ENCODE data around the gene MESP2. TPM values are rescaled to one million over a fixed set of nuclear protein-coding genes. Genes with fewer than 3 reads are reported as not detected.
"Not testable (repeated sequence)": the region's sequence is repeated elsewhere in the genome, so short reads cannot be mapped to it uniquely, and the experiment has no call there.

The MESP2 gene
- total RNA-seq, 2 experiments from 2014 or later, result not detected

DNA sequence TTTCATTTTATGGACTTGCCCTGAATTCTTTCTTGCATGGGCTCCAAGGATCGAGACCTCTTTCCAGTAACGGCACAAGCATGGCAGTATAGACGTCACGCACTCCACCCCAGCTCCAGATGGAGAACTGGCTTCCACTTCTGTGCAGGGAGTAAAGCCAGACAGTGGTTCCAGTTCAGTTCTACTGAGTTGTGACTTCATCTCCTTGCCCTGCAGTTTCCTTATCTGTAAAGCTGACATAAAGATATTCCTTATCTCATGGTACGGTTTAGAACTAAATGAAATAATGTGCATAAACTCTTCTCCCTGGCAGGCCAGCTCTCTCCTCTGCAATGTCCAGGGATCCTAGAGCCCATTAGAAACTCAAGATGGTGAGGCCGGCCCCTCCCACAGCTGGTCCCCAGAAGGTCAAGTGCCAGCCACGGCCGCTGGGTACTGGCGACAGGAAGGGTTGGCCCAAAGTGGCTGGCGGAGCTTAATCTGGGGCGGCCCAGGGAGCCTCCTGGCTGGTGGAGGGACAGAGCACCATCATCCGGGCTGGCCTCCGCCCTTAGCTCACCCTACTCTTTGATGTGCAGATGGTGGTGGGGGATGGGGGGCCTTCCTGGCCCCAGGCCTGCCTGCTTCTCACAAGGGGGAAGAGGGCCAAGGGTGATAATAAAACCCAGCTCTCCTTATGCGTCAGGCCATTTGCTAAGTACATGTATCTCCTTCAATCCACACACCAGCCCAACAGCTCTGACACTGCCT lies 7.2 kb downstream of the MESP2 start:
- peaks cover 5% of the 10 kb centered on the region for H3K4me1 Mint-ChIP-seq (ENCODE audit: low read depth)
- no peaks in the 10 kb centered on the region for H3K9me3 Mint-ChIP-seq (ENCODE audit: insufficient read depth)
- DNase-seq (no peak), ATAC-seq (no peak)
- ChIA-PET CTCF (interaction anchor here (1.0 to 1.3 kb wide), 2 partner anchors 10 to 92 kb away, joined by 3 to 4 read pairs; no protein-coding TSS in a partner anchor), POLR2A (no interaction called here)
- H3K4me3 Mint-ChIP-seq, result no peak overlapping the region
- H3K27ac Mint-ChIP-seq, result no peak overlapping the region
- peaks cover 13% of the 10 kb centered on the region for H3K27me3 Mint-ChIP-seq (ENCODE audit: low read depth)
- H3K36me3 Mint-ChIP-seq (ENCODE audit: low read depth), result no peaks in the 10 kb centered on the region

DNA sequence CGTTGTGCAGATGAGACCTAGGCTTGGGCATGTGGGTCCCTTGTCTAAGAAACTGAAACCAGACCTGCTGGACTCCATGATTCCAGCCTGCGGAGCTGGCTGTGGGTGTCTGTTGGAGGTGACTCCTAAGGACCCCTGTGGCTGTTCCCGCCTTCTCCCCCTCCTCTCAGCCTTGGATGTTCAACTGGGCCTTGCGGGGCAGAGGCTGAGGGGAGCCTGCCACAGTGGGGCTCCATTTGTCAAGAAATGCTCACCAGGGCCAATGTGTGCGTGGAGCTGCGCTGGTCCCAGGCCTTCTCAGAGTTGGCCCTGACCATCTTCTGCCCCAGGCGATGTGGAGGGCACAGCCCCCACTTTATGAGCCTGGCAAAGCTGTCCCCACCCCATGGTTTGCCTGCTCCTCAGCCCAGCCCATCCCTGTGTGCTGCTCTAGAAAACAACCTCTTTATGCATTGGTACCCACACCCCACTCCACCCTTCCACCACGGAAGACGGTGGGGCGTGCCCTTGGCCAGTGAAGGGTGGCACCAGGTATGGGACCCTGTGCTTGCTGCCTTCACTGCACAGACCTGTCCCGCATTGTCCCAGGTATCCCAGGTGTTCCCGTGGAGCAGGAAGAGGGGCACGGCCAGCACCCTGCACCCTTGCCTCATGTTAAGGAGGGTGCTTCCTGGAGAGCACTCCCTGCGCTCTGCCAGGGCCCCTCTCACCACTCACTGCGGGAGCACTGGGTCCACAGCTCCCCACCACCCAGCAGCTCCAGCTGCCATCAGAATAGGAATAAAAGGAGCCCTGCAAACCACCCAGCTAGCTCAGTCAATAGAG lies 7.9 kb downstream of the MESP2 start:
- CTCF ChIA-PET, result interaction anchor here (1.0 to 1.3 kb wide), 2 partner anchors 11 to 91 kb away, joined by 3 to 4 read pairs; no protein-coding TSS in a partner anchor

DNA sequence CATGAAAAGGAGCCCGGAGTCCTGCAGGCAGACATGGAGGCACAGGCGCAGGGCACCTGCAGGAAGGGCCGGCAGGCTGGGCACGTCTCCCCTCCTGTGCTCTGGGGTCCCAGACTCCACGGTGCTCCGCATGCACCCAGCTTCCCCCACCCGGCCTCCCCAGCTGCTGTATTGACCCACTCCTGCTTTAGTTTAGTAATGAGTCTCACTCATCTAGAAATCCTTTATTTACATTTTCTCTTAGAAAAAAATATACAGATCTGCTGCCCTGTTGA lies 8.5 kb downstream of the MESP2 start:
- no peaks in the 10 kb centered on the region for H3K36me3 Mint-ChIP-seq (ENCODE audit: low read depth)
- DNase-seq (no peak), ATAC-seq (no peak)
- peaks cover 5% of the 10 kb centered on the region for H3K4me1 Mint-ChIP-seq (ENCODE audit: low read depth)
- CTCF ChIA-PET, result no interaction called here
- peaks cover 10% of the 10 kb centered on the region for H3K27me3 Mint-ChIP-seq (ENCODE audit: low read depth)
- POLR2A ChIA-PET, result no interaction called here
- no peaks in the 10 kb centered on the region for H3K9me3 Mint-ChIP-seq (ENCODE audit: insufficient read depth)
- no peak overlapping the region for H3K4me3 Mint-ChIP-seq
- H3K27ac Mint-ChIP-seq, result no peak overlapping the region

More for the DNA sequence above, 7.9 kb downstream of the MESP2 start:
- Mint-ChIP-seq H3K4me1 (ENCODE audit: low read depth) (peaks cover 5% of the 10 kb centered on the region), H3K27me3 (ENCODE audit: low read depth) (peaks cover 10% of the 10 kb centered on the region), H3K4me3 (no peak overlapping the region), H3K27ac (no peak overlapping the region), H3K9me3 (ENCODE audit: insufficient read depth) (no peaks in the 10 kb centered on the region), H3K36me3 (ENCODE audit: low read depth) (no peaks in the 10 kb centered on the region)
- POLR2A ChIA-PET, result no interaction called here
- ATAC-seq, result no peak
- DNase-seq, result no peak

DNA sequence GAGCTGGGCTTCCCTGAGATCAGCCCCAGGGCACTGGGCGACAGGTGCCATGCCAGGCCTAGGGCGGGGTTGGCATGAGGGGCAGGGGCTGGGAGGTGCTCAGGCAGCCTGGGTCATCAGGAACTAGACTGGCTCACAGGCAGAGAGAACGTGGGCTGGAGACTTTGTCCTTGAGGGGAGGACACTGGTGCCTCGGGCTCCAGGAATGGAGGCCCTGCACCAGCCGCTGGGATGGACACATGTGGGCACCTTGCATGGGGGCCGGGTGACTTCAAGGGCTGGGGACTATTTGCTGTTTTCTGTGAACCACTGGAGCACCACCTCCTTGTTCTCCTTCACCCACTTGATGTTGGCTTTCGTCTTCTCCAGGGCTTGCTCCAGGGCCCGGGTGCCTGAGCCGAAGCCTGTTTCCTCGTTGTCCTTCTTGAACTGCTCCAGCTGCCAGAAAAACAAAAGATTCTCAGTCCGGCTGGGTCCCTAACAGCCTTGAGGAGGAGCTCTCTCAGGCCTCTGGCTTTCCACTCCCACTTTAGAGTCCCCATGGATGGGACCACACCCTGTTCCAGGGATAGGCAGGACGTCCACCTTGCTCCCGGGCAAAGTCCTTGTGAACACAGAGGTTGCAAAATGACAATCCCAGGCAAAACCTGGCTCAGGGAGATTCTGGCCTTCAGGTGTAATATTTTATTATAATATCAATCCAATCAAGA lies 9.1 kb downstream of the MESP2 start:
- CTCF ChIA-PET, result no interaction called here
- ATAC-seq, result no peak
- no peaks in the 10 kb centered on the region for H3K9me3 Mint-ChIP-seq (ENCODE audit: insufficient read depth)
- H3K4me1 Mint-ChIP-seq (ENCODE audit: low read depth), result peaks cover 5% of the 10 kb centered on the region
- H3K4me3 Mint-ChIP-seq, result no peak overlapping the region
- H3K27ac Mint-ChIP-seq, result no peak overlapping the region
- POLR2A ChIA-PET, result no interaction called here
- no peak for DNase-seq
- peaks cover 10% of the 10 kb centered on the region for H3K27me3 Mint-ChIP-seq (ENCODE audit: low read depth)
- H3K36me3 Mint-ChIP-seq (ENCODE audit: low read depth), result no peaks in the 10 kb centered on the region

DNA sequence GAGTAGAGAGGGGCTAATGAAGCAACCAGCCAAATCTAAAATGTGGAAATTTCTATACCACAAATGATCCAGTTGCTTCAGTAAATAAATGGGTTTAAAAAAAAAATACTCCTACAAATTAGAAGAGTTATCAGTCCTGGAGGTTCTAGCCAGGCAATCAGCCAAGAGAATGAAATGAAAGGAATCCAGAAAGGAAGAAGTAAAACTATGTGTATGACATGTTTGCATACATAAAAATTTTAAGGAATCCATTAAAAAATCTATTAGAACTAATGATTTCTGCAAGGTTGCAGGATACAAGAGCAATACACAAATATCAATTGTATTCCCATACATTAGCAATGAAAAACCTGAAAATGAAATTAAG lies 9.6 kb downstream of the MESP2 start:
- Mint-ChIP-seq H3K27me3 (ENCODE audit: low read depth) (peaks cover 7% of the 10 kb centered on the region), H3K9me3 (ENCODE audit: insufficient read depth) (no peaks in the 10 kb centered on the region), H3K4me1 (ENCODE audit: low read depth) (peaks cover 3% of the 10 kb centered on the region), H3K27ac (no peak overlapping the region), H3K36me3 (ENCODE audit: low read depth) (no peaks in the 10 kb centered on the region), H3K4me3 (no peak overlapping the region)
- no peak for DNase-seq
- CTCF ChIA-PET, result no interaction called here
- no peak for ATAC-seq
- POLR2A ChIA-PET, result no interaction called here

DNA sequence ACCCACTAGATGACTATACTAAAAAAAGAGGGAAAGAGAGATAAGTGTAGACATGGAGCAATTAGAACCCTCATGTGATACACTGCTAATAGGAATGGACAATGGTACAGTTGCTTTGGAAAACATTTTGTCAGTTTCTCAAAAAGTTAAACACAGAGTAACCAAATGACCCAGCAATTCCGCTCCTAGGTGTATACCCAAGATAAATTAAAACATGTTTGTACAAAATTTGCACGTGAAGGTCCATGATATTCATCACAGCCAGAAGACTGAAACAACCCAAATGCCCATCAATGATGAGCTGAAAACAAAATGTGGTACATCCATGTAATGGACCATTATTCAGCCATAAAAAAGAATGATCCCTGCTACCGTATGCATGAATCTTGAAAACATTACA lies 11.8 kb downstream of the MESP2 start:
- ChIA-PET CTCF (no interaction called here), POLR2A (no interaction called here)
- DNase-seq, result no peak
- ATAC-seq, result no peak
- H3K36me3 Mint-ChIP-seq (ENCODE audit: low read depth), result no peaks in the 10 kb centered on the region
- no peaks in the 10 kb centered on the region for H3K4me1 Mint-ChIP-seq (ENCODE audit: low read depth)
- H3K4me3 Mint-ChIP-seq, result no peak overlapping the region
- peaks cover 4% of the 10 kb centered on the region for H3K27me3 Mint-ChIP-seq (ENCODE audit: low read depth)
- no peak overlapping the region for H3K27ac Mint-ChIP-seq
- H3K9me3 Mint-ChIP-seq (ENCODE audit: insufficient read depth), result no peaks in the 10 kb centered on the region

DNA sequence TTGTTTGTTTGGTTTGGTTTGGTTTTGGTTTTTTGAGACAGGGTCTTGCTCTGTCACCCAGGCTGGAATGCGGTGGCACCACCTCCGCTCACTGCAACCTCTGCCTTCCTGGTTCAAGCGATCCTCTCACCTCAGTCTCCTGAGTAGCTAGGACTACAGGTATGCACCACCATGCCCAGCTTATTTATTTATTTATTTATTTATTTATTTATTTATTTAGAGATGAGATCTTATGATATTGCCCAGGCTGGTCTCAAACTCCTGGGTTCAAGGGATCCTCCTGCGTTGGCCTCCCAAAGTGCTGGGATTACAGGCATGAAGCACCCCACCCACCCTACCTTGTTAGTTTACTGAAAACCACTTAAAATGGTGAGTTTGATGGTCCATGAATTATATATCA lies 12.5 kb downstream of the MESP2 start:
- H3K4me1 Mint-ChIP-seq (ENCODE audit: low read depth); CTCF ChIA-PET; H3K36me3 Mint-ChIP-seq (ENCODE audit: low read depth); H3K27me3 Mint-ChIP-seq (ENCODE audit: low read depth); POLR2A ChIA-PET; H3K9me3 Mint-ChIP-seq (ENCODE audit: insufficient read depth); H3K4me3 Mint-ChIP-seq; DNase-seq; ATAC-seq; H3K27ac Mint-ChIP-seq: not testable (repeated sequence)

DNA sequence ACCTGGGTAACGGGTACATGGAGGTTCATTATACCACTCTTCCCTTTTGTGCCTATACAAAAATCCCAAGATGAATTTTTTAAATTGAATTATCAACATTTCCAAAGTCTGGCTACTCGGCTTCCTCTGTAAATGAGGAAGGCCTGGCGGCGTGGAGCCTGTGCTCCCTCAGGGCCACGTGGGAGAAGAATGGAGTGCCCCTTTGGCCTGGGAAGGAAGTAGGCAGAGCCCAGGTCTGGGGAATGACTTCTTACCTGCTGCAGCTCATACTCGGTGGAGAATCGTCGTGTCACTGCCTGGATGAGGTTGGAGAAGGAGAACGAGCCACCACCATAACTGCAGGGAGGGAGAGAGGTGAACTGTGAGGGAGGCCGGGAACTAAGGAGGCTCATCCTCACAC lies 14.1 kb downstream of the MESP2 start:
- Mint-ChIP-seq H3K27me3 (ENCODE audit: low read depth) (peaks cover 10% of the 10 kb centered on the region), H3K4me3 (no peak overlapping the region), H3K4me1 (ENCODE audit: low read depth) (no peaks in the 10 kb centered on the region), H3K9me3 (ENCODE audit: insufficient read depth) (no peaks in the 10 kb centered on the region), H3K27ac (no peak overlapping the region), H3K36me3 (ENCODE audit: low read depth) (no peaks in the 10 kb centered on the region)
- no peak for DNase-seq
- ChIA-PET CTCF (no interaction called here), POLR2A (no interaction called here)
- no peak for ATAC-seq

DNA sequence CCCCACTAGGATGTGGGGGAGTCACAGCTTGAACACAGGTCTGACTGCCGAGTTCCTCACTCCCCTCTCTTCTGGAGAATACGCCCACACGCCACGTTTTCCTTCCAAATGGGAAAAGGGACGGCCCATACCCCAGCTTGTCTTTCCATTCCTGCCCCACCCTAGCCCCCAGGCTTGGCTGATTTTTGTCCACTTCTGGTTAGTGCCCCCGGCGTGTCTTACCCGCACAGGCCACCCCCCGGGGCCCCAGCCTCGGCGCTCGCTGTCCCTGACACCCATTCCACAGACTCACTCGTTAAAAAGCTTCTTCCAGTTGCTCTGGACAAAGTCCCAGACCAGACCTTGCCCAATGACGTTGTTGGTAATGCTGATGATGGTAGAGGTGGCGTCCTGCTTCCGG lies 14.5 kb downstream of the MESP2 start:
- Mint-ChIP-seq H3K4me3 (no peak overlapping the region), H3K36me3 (ENCODE audit: low read depth) (no peaks in the 10 kb centered on the region), H3K27ac (no peak overlapping the region), H3K4me1 (ENCODE audit: low read depth) (no peaks in the 10 kb centered on the region), H3K27me3 (ENCODE audit: low read depth) (peaks cover 14% of the 10 kb centered on the region), H3K9me3 (ENCODE audit: insufficient read depth) (no peaks in the 10 kb centered on the region)
- no peak for DNase-seq
- ChIA-PET CTCF (interaction anchor here (1.3 kb wide), 1 partner anchor 51 kb away, joined by 3 read pairs; no protein-coding TSS in a partner anchor), POLR2A (no interaction called here)
- no peak for ATAC-seq

DNA sequence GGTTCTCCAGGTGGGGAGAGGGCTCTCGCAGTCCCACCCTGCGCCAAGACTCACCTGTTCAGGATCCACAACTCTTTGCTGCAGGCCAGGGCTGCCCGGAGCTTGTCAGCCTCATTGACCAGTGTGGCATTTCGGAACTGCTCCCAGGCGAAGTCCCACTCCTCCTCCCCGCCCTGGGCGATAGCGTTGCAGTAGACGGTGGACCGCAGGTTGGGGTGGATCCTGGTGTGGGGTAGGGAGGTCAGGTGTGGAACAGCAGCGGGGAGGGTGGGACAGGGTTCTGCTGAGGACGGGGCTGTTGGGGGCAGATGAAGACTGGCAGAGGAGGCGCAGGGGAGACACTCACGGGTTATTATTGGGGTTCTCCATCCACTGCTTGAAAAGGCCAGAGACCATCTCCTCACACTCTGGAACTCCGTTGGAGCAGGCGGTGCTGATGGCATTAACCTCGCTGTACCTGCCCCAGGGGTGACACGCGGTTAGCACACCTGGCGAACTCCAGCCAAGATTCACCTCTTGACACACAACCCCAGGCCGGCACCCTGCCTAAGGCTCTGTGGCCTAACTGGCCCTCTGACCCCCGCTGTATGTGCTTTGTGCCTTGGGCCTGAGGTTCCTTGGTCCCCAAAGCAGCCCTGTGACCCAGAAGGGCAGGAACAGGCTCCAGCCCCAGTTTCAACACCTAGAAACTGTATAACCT lies 16.1 kb downstream of the MESP2 start:
- no peak for ATAC-seq
- Mint-ChIP-seq H3K36me3 (ENCODE audit: low read depth) (no peaks in the 10 kb centered on the region), H3K27me3 (ENCODE audit: low read depth) (peaks cover 15% of the 10 kb centered on the region), H3K9me3 (ENCODE audit: insufficient read depth) (no peaks in the 10 kb centered on the region), H3K4me3 (no peak overlapping the region), H3K27ac (no peak overlapping the region), H3K4me1 (ENCODE audit: low read depth) (no peaks in the 10 kb centered on the region)
- no peak for DNase-seq
- ChIA-PET POLR2A (no interaction called here), CTCF (no interaction called here)

DNA sequence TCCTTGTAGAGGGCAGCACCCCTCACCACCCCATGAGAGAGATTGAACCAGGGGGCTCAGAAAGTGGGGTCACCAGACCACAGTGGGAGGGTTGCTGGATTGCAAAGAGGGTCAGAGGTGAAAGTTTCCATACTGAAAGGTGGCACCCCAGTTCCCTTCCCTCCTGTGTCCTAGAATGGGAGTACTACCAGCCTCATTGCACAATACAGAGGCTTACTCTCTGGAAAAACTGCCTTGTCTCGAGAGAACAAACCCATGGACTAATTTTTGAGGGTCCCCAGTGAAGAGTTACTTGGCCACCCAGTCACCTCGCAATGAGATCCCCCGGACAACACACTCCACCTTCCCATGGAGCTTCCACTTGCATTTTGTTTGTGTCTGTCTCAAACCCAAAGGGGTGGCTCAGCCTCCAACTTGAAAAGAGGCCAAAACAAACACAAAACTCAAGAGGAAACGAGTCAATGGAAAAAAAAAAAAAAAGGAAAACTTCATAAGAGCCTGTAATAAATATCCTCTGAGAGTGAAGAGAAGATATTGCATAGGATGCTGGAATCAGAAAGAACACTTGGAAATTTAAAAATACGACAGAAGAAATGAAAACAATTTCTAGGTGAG lies 18.6 kb downstream of the MESP2 start:
- ChIA-PET POLR2A (interaction anchor here (0.7 kb wide), 1 partner anchor 9 kb away, joined by 3 read pairs; no protein-coding TSS in a partner anchor), CTCF (interaction anchor here (0.9 kb wide), 1 partner anchor 55 kb away, joined by 3 read pairs; no protein-coding TSS in a partner anchor)
- Mint-ChIP-seq H3K27ac (no peak overlapping the region), H3K4me3 (no peak overlapping the region), H3K27me3 (ENCODE audit: low read depth) (peaks cover 11% of the 10 kb centered on the region), H3K4me1 (ENCODE audit: low read depth) (no peaks in the 10 kb centered on the region), H3K9me3 (ENCODE audit: insufficient read depth) (no peaks in the 10 kb centered on the region), H3K36me3 (ENCODE audit: low read depth) (no peaks in the 10 kb centered on the region)
- ATAC-seq (no peak), DNase-seq (no peak)
